ENCODE measurements around the gene PLEKHG4. TPM values are rescaled to one million over a fixed set of nuclear protein-coding genes. Genes with fewer than 3 reads are reported as not detected.

Gene PLEKHG4, protein sequence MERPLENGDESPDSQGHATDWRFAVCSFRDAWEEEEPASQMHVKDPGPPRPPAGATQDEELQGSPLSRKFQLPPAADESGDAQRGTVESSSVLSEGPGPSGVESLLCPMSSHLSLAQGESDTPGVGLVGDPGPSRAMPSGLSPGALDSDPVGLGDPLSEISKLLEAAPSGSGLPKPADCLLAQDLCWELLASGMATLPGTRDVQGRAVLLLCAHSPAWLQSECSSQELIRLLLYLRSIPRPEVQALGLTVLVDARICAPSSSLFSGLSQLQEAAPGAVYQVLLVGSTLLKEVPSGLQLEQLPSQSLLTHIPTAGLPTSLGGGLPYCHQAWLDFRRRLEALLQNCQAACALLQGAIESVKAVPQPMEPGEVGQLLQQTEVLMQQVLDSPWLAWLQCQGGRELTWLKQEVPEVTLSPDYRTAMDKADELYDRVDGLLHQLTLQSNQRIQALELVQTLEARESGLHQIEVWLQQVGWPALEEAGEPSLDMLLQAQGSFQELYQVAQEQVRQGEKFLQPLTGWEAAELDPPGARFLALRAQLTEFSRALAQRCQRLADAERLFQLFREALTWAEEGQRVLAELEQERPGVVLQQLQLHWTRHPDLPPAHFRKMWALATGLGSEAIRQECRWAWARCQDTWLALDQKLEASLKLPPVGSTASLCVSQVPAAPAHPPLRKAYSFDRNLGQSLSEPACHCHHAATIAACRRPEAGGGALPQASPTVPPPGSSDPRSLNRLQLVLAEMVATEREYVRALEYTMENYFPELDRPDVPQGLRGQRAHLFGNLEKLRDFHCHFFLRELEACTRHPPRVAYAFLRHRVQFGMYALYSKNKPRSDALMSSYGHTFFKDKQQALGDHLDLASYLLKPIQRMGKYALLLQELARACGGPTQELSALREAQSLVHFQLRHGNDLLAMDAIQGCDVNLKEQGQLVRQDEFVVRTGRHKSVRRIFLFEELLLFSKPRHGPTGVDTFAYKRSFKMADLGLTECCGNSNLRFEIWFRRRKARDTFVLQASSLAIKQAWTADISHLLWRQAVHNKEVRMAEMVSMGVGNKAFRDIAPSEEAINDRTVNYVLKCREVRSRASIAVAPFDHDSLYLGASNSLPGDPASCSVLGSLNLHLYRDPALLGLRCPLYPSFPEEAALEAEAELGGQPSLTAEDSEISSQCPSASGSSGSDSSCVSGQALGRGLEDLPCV
- total RNA-seq, result 9.8 TPM

DNA sequence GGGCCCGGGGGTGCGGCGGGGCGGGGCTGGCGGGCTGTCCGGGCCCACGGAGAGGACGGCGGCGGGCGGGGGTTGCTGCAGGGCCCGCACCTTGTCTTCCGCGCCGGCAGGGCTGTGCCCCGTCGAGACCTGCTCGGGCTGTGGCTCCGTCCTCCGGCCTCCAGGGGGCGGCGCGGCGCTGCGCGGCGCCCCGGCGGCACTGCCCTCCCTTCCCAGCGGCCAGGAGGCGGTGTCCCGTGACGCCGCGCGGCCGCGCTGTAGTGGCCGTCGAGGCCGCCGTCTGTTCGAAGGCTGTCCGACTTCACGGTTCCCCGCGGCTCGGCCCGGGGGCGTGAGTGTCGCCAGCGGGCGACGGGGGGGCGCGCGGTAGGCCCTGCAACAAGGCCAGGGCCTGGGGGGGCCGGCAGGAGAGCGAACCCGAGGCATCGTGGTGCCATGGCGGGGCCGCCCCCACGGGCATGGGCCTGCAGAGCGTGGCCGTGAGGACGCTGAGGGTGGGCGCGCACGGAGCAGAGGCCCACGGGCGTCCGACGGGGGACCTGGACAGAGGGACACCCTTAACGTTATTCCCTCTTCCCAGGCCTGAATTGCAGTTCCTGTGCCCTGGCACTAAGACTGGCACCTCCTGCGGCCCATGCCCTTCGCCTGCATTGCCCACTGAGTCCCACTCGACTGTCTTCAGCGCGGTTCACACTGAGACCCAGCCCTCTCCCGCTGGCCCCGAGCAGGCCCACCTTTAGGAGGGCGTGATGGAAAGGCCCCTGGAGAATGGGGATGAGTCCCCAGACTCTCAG, at the start of gene PLEKHG4:
Gene PLEKHG4 (plus strand): TSS at position 237 of the 794 bp plus-strand sequence. CDS start 513 bp downstream, at position 750.
- intact Hi-C loops (cut with DNase I), result no loop called here
- Histone ChIP-seq H3K36me3 (no peaks in the 10 kb centered on the region), H3K4me1 (peaks cover 30% of the 10 kb centered on the region), H3K9me3 (no peaks in the 10 kb centered on the region), H3K4me3 (peak within 1 kb of the TSS; percentile 56 to 67), H3K27me3 (no peaks in the 10 kb centered on the region), H3K27ac (peak within 1 kb of the TSS; percentile 81)
- DNase-seq (ENCODE audit: extremely low spot score in 2 of 2), result no peak
- TF ChIP-seq, protein P1, sequence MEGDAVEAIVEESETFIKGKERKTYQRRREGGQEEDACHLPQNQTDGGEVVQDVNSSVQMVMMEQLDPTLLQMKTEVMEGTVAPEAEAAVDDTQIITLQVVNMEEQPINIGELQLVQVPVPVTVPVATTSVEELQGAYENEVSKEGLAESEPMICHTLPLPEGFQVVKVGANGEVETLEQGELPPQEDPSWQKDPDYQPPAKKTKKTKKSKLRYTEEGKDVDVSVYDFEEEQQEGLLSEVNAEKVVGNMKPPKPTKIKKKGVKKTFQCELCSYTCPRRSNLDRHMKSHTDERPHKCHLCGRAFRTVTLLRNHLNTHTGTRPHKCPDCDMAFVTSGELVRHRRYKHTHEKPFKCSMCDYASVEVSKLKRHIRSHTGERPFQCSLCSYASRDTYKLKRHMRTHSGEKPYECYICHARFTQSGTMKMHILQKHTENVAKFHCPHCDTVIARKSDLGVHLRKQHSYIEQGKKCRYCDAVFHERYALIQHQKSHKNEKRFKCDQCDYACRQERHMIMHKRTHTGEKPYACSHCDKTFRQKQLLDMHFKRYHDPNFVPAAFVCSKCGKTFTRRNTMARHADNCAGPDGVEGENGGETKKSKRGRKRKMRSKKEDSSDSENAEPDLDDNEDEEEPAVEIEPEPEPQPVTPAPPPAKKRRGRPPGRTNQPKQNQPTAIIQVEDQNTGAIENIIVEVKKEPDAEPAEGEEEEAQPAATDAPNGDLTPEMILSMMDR (IDR thresholded peaks at IDR 0.05), result peak; percentile 32 to 89 (median 57)
- TF ChIP-seq POLR2AphosphoS5 (IDR thresholded peaks at IDR 0.05; ENCODE audit: insufficient read depth in 1 of 2, low read depth in 1 of 2), result no peak

DNA sequence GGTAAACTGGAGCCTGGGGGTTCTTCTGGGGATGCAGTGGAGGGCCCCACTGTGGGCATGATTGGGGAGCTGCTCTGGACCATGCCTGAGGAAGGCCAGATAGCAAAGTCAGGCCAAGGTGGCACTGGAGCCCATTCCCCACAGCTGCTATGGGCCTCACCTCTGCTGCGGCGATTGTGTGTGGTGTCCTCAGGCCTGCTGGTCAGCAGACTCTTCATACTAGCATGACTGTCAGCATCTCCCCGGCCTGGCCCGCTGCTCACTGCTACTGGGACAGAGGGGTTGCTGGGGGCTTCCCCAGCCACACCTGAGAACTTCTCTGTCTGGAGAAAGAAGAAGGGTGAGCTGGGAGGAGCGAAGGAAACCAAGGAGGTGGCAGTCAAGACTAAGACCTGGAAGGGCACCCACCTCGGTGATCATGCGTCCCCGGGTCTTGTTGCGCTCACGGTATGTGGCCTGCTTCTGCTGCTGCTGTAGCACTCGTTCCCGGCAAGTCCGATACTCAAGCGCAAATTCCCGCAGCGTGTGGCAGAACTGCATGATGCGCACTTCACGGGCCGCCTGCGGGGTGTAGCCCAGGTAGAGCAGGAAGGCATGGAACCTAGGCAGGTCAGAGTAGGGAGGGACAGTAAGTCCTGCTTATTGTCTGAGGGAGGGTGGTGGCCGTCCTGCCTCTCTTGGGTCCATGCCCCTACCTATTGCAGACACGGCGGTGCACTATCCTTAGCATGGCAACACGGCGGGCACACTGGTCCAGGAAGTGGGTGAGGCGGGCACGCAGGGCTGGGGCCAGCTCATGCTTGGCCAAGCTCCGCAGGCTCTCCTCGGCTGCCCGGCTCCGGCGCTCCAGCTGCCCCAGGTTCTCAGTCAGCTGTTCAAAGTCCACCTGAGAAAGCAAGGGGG, 49.2 kb upstream of the PLEKHG4 start:
- Histone ChIP-seq H3K4me3 (no peak overlapping the region), H3K27me3 (no peaks in the 10 kb centered on the region), H3K9me3 (no peaks in the 10 kb centered on the region), H3K27ac (no peak overlapping the region), H3K4me1 (peaks cover 21% of the 10 kb centered on the region), H3K36me3 (peaks cover 0 to 54% of the 10 kb centered on the region in 2 donors)
- intact Hi-C loops (cut with DNase I), result no loop called here
- TF ChIP-seq, protein P1 (IDR thresholded peaks at IDR 0.05), result no peak
- TF ChIP-seq POLR2AphosphoS5 (IDR thresholded peaks at IDR 0.05; ENCODE audit: insufficient read depth in 1 of 2, low read depth in 1 of 2) (no peak), POLR2A (IDR thresholded peaks at IDR 0.05) (no peak)
- DNase-seq (ENCODE audit: extremely low spot score in 2 of 2), result no peak

DNA sequence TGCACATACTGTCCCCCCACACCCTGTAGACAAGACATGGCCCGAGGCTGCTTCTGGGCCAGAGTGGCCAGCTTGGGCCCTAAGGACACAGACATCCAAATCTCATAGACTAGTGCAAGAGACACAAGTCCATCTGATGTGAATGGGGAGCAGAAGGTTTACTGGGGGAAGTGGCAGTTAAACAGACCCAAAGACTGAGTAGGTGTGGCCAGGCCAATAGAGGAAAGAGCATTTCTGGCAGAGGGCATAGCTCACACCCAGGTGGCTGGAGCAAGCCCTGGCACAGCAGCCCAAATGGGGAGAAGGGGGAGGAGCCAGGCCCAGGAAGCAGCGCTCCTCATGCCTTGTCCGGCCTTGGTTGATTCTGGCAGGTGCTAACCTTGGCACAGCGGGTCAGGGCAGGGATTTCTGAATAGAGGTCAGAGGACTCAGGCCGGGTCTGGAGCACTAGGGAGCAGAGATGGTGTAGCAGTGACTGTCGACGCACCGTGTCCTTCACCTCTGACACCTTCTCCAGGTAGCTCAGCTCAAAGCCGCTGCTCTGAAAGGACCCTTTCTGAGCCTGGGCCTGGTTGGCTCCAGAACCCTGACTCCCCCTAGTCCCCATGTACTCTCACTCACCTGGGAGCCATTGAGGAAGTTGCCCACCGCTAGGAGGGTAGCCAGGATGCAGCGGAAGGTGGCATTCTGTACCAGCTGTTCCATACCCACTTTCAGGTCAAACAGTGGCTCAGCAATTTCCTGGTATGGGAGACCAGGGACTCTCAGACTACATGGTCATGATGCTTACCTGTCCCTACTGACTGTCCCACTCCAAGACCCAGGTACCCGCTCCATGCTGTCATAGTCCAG, 48.3 kb upstream of the PLEKHG4 start:
- Histone ChIP-seq H3K27me3 (no peaks in the 10 kb centered on the region), H3K9me3 (no peaks in the 10 kb centered on the region), H3K27ac (no peak overlapping the region), H3K36me3 (peaks cover 0 to 60% of the 10 kb centered on the region in 2 donors), H3K4me1 (peaks cover 18% of the 10 kb centered on the region), H3K4me3 (no peak overlapping the region)
- intact Hi-C loops (cut with DNase I), result no loop called here
- DNase-seq (ENCODE audit: extremely low spot score in 2 of 2), result no peak
- TF ChIP-seq POLR2AphosphoS5 (IDR thresholded peaks at IDR 0.05; ENCODE audit: insufficient read depth in 1 of 2, low read depth in 1 of 2) (no peak), POLR2A (IDR thresholded peaks at IDR 0.05) (no peak)
- TF ChIP-seq, protein P1 (IDR thresholded peaks at IDR 0.05), result no peak
